Stimulated activated CD8-positive, alpha-beta memory T cell treated with anti-CD3 and anti-CD28 coated beads, Interleukin-12 subunit alpha, Interleukin-12 subunit beta, amount 100 ng/mL, for 24 hours (primary cell): ENCODE measurements around the gene ERGIC1.

ENCODE experiments used
- DNase-seq: peaks from one replicate; pipeline ENCODE4 v3.0.0-alpha.2; 2020; ENCODE audit errors: extremely low read depth

Gene ERGIC1

GRCh38 chr5:172981931-172982330, 147.9 kb downstream of the ERGIC1 start:
- no peak for DNase-seq

- peak; percentile 88 for DNase-seq
Observed at GRCh38 chr5:172983542-172984243, 149.6 kb downstream of the ERGIC1 start, which contains the start of gene ATP6V0E1. TSS of gene ATP6V0E1 (plus strand) at chr5:172983771. CDS start at chr5:172983861, 90 bp downstream.

DNA sequence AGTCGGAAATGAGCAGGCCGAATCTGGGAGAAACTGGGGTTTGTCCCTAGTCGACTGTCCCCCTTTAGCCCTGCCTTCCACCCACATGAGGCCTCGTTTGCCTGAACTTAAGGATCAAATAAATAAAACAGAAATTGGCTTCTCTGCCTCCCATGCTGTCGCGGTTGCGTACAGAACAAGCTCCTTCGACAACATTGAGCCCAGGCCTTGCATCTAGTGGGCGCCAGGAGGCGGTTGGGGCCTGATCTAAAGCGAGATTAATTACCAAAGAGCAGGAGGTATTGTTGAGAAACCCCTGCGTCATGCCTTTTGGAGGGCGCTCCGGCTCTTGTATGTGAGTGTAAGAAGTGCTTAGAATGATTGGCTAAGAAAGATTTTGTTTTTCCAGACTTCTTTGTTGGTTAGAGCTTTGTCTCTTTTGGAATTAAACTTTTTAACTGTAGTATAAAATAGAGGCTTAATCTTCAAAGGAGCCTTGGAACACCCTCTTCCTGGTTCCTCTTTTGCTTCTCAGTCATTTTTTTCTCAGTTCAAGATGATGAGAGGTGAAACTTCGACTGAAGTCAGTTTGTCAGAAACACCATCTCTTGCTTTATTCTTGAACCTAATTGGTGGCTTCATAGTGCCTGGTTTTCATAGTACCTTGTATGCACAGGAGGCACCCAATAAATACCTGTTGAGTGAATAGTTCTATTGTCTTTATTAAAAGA, 150.3 kb downstream of the ERGIC1 start:
- DNase-seq = peak; percentile 35

GRCh38 chr5:172985596-172985995, 151.5 kb downstream of the ERGIC1 start:
- DNase-seq = no peak

GRCh38 chr5:172988276-172988675, 154.2 kb downstream of the ERGIC1 start:
- DNase-seq = no peak

GRCh38 chr5:172990776-172991175, 156.7 kb downstream of the ERGIC1 start:
- DNase-seq = no peak

DNA sequence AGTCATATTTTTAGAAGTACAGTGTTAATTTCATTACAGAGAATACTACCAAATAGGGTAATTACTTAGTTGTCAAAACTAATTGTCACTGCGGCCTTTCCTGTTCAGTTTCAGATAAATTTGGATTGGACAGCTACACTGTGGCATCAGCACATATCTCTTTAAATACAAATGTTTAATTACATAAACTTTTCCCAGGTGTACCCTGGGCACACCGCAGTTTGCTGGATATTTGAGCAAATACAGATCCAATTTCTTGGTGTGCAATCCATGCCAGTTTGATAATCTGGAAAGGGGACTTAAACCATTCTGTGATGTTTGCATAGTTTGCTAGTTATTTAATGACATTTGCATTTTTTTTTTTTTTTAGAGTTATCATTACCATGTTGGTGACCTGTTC, 160.4 kb downstream of the ERGIC1 start:
- no peak for DNase-seq

DNA sequence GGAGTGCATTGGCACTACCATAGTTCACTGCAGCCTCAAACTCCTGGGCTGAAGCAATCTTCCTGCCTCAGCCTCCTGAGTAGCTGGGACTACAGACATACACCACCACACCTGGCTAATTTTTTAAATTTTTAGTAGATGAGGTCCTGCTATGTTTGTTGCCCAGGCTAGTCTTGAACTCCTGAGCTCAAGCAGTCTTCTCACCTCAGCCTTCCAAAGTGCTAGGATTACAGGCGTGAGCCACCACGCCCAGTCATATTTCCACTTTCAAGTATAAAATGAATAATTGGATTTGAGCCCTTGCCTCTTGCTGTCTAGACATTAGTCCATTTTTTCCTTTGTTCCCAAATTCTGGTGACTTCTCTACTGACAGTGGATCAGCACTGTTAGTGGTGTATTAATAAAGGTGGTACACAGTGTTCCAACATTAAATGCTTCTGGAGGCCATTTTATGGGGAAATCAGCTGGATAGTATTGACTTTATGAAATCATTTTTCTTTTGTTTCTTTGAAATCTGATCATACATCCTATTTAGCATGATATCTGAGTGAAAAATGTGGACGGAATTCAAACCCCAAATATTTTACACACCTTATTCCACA, 165.4 kb downstream of the ERGIC1 start:
- DNase-seq = no peak

- DNase-seq = no peak
Observed at GRCh38 chr5:172999974-173000373, 165.9 kb downstream of the ERGIC1 start.

- DNase-seq = no peak
Observed at GRCh38 chr5:173001229-173001841, 167.3 kb downstream of the ERGIC1 start.
